ENCODE data around the gene SRSF8.
"Not testable (repeated sequence)": the region's sequence is repeated elsewhere in the genome, so short reads cannot be mapped to it uniquely, and the experiment has no call there.

The SRSF8 gene

GRCh38 chr11:95097209-95097608 lies 30.5 kb downstream of the SRSF8 start:
- DNase-seq = no peak

GRCh38 chr11:95098826-95099225 lies 32.1 kb downstream of the SRSF8 start:
- DNase-seq = no peak

GRCh38 chr11:95100191-95100648 lies 33.5 kb downstream of the SRSF8 start:
- DNase-seq = no peak

- no peak for DNase-seq
Measured at GRCh38 chr11:95100856-95101507, 34.3 kb downstream of the SRSF8 start.

- DNase-seq = no peak
Measured at GRCh38 chr11:95101935-95102334, 35.2 kb downstream of the SRSF8 start.

GRCh38 chr11:95102733-95103132 lies 36.0 kb downstream of the SRSF8 start:
- peak in 3 of 4 experiments; percentile 29 to 32 (median 32) for DNase-seq

GRCh38 chr11:95103701-95104100 lies 37.0 kb downstream of the SRSF8 start:
- DNase-seq = no peak

- DNase-seq = peak in 1 of 4 experiments; percentile 12
Measured at GRCh38 chr11:95104121-95104830, 37.6 kb downstream of the SRSF8 start.

- DNase-seq = no peak
Measured at GRCh38 chr11:95104856-95105255, 38.1 kb downstream of the SRSF8 start.

- DNase-seq = peak; percentile 61 to 85 (median 72)
Measured at GRCh38 chr11:95108159-95108611, 41.5 kb downstream of the SRSF8 start.

- DNase-seq = peak in 3 of 4 experiments; percentile 6 to 50 (median 7)
Measured at GRCh38 chr11:95108671-95109551, 42.2 kb downstream of the SRSF8 start.

- DNase-seq = not testable (repeated sequence)
Measured at GRCh38 chr11:95111471-95111870, 44.8 kb downstream of the SRSF8 start.

- no peak for DNase-seq
Measured at GRCh38 chr11:95111923-95112540, 45.3 kb downstream of the SRSF8 start.

- DNase-seq = no peak
Measured at GRCh38 chr11:95115597-95115996, 48.9 kb downstream of the SRSF8 start.

GRCh38 chr11:95119361-95120060 lies 52.8 kb downstream of the SRSF8 start:
- DNase-seq = no peak

Data from suppressor macrophage (primary cell).